GM18861 (cell line): ENCODE measurements around the gene HOXD3.

Source experiments
- ATAC-seq: cut with Tn5 transposase; IDR thresholded peaks from one replicate; pipeline ENCODE4 v1.9.1; 2021; ENCODE audit not compliant: unreplicated experiment

HOXD3 gene

DNA sequence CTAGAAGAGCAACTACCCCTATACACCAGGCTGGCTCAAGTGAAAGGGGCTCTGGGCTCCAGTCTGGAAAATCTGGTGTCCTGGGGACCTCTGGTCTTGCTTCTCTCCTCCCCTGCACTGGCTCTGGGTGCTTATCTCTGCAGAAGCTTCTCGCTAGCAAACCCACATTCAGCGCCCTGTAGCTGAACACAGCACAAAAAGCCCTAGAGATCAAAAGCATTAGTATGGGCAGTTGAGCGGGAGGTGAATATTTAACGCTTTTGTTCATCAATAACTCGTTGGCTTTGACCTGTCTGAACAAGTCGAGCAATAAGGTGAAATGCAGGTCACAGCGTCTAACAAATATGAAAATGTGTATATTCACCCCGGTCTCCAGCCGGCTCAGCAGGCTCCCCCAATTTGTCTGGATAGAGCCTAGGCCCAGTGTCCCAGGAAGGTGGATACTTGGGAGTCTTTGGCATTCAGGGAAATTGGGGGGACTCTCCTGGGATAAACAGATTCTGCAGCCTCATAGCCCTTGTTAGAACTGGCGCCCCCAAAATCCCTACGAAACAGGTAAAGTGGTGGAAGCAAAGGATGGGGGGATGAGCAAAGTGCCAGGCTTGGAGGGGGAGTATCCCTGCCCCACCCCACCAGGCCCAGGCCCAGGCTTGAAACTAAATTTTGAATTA lies 8.2 kb upstream of the HOXD3 start:
- ATAC-seq, result no peak

DNA sequence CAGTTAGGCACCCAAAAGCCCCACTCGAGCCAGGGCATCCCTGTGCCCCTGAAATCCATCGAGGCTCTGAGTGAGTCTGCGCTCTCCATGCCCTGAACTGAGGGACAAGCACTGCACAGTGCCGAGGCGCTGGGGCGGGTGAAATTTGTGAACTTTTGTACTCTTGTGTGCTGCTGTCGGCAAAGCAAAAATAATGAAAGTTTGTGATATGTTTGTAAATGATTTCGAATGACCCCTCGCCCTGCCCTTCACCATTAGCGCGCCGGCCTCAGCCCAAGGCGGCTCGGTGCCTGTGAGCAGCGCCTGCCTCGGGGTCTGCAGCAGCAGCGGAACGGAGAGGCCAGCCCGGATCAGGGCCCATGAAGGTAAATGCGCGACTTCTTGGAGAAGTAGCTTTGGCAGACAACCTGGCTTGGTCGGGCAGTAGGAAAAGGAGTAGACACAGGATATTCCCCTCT lies 7.6 kb upstream of the HOXD3 start:
- ATAC-seq, result no peak

DNA sequence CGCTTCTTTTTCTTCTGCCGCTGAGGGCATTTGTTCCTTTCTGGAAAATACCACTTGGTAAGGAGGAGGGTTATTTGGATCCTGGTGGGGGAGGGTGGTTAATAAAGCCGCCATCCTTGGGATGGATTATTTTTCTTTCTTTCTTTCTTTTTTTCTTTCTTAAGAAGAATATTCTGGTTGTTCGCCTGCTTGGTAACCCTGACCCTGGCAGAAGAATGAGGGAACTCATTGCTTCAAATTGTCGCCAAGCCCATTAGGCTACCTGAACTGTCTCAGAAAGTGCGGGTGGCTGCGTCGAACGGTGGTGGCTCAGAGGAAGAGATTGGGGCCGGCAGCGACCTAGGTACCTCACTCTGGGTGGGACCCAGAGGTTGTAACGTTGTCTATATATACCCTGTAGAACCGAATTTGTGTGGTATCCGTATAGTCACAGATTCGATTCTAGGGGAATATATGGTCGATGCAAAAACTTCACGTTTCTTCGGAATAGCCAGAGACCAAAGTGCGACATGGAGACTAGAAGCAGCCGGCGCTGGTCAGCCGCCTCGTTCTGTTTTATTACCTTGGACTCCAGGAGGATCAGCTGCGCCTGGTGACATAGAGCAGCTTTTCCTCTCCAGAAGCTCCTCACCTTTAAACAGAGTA lies 7.0 kb upstream of the HOXD3 start:
- no peak for ATAC-seq

DNA sequence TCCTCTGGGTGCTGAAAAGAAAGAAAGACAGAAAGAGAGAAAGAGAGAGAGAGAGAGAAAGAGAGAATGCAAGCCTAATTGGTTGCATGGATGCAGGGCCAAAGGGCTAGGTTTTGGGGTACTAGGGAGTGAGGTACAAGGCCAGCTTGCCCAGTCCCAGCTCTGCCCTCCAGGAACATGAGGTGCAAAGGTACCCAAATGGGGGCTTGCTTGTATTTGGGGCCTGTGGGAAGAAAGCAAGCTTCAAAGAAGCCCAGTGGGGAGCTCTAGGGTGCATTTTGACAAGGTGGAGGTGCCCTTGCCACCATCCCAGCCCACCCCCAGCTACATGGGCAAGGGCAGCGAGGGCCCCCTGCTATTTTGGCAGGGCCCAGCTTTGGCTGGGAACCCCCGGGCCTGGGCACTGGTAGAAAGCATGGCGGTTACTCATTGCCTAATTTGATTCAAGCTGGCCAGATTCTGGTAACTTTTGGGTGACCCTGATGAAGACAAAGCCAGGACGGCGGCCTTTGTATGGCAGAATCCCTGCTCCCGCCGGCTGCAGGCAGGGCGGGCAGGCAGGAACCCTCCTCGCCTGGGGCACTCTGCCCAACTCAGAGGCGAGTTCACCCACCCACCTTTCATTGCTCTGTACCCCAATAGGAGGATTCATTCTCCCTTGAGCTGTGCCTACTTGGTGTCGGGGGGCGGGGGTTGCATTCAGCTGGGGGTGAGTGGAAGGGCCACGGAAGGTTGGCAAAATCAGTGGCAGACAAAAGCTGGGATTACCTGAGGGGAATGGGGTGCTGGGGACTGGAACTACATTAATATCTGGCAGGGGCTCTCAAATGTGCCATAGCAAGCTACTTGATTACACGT lies 6.3 kb upstream of the HOXD3 start:
- no peak for ATAC-seq

DNA sequence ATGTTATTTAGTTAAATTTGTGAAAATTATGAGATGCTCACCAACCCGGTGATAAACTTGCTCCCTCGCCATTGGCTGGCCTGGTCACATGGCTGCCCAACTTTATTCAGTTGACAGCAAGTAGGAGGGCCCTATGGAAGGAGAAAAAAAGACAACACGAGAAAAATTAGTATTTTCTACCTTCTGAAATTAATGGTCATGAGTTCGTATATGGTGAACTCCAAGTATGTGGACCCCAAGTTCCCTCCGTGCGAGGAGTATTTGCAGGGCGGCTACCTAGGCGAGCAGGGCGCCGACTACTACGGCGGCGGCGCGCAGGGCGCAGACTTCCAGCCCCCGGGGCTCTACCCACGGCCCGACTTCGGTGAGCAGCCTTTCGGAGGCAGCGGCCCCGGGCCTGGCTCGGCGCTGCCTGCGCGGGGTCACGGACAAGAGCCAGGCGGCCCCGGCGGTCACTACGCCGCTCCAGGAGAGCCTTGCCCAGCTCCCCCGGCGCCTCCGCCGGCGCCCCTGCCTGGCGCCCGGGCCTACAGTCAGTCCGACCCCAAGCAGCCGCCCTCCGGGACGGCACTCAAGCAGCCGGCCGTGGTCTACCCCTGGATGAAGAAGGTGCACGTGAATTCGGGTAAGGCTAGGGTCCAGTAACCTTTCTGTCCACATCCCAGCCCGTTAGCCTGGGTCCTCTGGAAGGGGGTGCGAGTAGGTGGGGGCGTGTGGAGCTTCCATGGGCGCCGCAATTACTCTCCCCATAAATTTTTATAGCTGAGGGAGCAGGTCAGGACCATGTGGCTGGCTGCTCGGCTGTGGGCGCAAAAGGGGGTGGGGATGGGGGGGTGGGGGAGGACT lies 5.4 kb upstream of the HOXD3 start, which contains the start of gene HOXD4:
TSS of gene HOXD4 (plus strand) at position 109 of the 846 bp plus-strand sequence. CDS start at position 193, 84 bp downstream.
- ATAC-seq, result no peak

DNA sequence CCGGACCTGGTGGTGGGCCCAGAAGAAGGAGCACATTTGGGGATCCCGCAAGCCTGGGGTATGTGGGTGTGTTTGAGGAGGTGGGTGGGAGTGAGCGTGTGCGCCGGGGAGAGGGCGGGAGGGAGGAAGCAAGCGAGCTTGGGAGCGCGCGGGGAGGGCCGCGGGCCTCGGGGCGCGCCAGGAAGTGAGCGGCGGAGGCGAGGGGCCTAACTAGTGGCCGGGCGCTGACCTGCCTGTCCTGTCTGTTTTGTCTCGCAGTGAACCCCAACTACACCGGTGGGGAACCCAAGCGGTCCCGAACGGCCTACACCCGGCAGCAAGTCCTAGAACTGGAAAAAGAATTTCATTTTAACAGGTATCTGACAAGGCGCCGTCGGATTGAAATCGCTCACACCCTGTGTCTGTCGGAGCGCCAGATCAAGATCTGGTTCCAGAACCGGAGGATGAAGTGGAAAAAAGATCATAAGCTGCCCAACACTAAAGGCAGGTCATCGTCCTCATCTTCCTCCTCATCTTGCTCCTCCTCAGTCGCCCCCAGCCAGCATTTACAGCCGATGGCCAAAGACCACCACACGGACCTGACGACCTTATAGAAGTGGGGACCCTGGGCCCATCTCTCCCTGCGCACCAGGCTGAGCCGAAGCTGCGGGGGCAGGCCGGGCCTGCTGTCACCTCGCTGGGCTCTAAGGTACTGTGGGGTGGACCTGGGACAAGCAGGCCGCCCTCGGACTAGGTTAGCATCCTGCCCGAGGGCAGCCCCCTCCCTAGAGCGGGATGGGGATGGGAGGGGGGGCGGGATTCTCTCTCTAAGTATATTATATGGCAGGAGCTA lies 4.5 kb upstream of the HOXD3 start:
- no peak for ATAC-seq

DNA sequence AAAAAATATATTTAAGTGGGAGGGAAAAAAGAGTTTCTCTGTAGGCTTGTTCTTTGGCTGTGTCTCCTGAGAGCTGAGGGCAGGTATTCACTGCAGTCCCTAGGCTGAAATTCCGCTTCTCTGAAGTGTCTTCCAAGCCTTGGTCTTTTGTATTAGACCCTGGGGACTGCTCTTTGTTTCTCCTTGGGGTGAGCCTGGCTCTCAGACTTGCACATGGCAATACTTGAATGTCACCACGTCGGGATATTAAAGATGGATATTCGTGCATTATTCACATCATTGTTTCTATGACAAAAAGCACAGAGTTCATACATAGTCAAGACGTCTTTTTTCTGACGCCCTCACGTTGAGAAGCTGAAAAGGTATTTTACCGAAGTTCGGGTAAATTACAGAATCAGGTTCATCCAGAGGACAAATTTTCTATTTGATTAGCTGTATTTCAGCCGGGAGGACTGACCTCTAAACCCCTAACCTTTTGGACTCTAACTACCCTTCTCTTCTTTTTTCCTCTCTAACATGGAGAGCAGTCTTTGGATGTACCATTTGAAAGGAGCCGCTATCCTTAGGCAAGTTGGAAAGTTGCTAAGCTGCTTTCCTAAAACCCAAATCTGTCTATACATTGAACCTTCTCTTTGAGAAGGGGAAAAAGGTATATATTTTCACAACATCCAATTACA lies 2.4 kb upstream of the HOXD3 start:
- ATAC-seq, result no peak

DNA sequence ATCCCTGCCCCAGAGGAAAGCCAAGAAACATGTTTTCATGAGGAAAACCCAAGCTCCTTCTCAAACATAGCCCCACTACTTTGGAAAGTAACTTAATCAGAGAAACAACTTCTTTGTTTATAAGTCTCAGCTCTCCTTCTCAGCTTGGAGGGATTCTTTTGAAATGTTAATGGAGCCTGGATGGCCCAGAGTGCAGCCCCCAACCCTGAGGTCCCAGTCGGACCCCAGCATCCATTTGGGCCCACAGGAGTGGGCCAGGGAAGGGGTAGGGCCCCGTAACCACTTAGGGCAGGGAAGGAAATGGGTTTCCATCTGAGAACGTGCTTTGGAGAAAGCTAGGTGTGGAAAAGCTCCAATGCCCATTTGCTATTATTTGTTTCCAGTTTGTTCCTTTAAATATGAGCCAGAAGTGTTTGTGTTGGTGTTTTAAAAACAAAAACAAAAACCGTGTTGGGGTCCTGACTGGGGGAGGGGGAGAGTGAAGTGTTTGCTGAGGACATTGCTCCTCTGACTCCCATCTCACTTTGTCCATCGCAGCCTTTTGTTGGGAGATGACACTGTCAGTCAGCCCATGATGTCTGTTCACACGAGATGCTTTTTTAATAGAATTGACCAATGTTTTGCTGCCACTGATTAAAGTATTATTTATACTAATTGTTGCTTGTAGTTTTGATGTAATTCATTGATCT lies 1.6 kb upstream of the HOXD3 start:
- ATAC-seq, result no peak

DNA sequence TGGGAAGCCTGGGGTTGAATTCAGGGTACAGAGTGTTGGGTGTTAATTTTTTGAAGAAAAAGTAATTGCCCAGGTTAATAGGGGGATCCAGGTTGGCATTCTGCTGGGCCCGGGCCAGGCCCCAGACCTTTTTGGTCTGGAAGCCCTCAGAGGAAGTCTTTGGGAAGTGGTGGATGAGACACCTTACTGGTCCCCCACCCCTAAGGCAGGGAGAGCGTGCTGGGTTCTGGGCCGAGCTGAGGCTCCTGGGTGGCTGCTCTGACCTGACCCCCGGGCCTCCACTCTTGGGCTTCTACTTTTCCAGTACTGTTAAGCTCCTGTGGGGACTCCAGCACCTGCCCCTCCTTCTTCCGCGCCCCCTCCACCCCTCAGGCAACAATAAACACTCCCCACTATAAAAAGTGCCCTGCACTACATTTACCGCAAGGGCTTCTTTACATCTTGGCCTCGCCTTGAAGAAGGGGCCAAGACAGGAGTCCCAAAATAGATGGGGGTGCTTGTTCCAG lies 753 bp upstream of the HOXD3 start:
- ATAC-seq, result no peak

DNA sequence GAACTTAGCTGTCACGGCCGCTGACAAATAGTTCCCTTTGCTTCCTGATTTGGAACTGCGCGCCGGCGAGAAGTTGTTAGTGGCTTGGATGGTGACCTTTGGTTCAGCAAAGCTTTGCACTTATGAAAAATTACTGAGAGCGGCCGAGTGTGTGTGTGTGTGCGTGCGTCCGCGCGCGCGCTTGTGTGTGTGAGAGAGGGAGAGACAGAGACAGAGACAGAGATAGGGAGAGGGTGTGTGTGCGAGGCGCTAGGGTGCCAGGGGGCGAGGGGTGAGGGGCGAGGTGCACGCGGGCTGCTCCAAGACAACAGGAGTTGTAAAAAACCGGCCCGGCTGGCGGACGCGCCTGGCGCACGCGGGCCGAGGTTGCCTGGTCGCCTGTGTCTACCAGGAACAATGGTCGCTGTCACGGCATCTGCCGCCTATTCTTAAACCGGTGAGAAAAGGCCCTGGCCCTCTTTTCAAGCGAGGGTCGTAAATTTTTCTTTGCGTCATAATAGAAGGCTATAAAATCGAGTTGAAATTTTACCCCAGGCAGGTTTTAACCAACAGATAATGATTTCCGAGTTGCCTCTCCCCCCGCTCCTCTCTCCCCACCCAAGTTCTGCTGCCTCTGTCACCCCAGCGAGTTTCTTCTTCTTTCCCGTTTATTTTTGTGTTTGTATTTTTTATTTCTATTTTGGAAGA lies 535 bp downstream of the HOXD3 start:
- ATAC-seq, result no peak

DNA sequence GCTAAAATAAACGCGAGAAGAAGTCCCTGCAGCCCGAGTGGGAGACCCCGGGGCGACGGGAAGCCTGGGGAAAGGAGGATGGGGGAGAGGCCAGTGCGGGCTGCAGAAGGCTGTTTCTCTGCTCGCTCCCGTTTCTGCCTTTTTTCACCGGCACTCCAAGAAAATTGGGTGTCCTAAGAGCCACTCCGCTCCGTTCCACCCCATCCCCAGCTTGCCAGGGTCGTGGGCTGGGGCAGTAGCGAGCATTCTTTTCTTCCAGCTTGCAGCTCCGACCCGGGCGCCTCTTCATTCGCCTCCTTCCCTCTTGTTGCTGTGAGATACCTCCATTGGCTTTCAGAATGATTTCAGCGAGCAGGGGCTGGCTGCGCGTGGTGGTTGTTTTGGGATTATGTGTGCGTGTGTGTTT lies 1.1 kb downstream of the HOXD3 start:
- no peak for ATAC-seq

DNA sequence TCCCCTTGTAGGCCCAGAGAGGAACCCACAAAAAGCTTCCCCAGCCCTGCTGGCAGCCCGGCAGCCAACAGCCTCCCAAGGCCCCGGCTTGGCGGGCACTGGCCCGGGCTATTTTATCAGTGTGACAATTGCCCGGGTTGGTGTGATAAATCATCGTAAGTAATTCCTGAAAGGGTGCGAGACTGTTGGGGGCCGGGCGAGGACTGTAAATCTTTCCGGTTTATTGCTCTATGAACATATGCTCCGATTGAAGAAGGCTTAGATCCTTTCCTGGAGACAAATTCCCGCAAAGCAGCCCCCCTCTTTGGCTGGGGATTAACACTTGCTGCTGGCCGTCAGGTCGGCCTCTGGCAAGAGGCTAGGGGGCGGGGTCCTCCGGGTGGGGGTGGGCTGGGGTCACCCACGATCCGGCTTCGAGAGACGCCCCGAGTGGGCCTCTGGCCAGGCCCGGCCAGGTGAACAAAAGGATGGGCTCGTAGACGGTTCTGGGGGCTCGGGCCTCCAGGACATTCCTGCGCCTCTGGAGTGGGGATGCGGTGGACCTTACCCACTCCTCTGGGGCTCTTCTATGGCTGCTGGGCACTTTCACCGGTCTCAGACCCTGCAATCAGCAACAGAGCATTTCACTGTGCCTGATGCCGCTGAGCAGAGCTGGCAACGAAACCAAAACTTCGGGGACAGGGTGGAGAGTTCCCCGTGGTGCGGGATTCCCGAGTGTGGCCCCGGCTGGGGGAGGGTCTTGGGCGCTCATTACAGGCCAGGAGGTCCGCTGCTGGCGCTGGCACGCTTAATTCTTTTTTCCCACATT lies 2.0 kb downstream of the HOXD3 start:
- ATAC-seq, result no peak

DNA sequence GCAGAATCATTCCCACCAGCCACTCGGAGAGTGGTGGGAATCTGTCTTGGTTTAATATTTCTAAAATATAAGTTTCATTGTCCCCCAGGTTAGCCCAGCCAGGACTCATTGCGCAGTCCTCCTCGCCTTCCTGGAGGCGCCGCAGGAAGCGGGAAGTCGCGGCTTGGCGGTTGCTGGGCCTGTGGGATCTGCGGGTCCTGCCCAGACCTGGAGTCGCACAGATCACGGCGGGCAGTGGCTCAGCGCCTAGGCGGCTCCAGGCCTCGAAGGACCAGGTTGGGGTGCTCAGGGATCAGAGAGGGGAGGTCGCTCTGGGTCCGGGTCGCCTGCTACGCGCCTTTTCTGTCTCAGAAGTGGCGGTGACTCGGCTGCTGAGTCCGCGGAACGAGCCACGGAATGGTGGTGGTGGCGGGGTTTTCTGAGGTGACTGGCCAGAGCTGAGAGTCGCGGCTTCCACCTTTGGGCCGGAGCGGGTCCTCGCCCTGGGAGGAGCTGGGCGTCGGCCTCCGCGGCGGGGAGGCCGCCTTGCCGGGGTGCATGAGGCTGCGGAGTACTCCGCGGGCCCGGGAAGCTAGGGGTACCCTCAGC lies 2.6 kb downstream of the HOXD3 start:
- ATAC-seq, result no peak

DNA sequence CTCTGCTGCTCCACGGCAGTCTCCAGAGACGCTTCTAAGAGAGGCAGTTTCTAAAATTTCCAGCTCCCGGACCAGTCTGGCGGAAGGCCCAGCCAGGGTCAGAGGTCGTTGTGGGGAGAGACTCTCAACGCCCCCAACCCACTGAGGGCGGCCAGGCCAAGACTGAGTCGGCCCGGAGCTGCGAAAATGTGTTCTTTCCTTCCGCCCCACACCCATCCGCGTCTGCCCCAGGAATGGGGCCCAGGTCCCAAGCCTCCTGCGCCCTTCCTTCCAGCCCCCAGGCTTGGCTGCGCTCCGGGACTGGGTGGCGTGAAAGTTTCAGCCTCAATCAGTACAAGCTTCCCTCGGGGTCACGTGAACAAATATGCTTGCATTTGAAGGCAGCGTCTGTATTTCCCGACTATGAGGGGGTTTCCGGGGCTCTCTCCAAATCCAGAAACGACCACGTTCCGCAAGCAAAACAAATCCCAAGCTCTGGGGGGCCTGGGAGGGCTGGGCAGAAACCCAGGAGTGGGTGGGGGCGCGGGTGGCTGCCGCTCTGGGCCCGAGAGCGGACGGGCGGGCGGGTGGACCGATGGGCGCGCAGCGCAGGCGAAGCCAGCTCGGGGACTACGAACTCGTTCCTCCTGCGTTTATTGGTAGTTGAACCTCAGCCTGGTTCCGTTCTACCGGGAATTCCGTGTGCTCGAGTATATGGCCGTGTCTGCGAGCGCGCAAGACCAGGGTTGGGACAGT lies 3.3 kb downstream of the HOXD3 start:
- no peak for ATAC-seq

DNA sequence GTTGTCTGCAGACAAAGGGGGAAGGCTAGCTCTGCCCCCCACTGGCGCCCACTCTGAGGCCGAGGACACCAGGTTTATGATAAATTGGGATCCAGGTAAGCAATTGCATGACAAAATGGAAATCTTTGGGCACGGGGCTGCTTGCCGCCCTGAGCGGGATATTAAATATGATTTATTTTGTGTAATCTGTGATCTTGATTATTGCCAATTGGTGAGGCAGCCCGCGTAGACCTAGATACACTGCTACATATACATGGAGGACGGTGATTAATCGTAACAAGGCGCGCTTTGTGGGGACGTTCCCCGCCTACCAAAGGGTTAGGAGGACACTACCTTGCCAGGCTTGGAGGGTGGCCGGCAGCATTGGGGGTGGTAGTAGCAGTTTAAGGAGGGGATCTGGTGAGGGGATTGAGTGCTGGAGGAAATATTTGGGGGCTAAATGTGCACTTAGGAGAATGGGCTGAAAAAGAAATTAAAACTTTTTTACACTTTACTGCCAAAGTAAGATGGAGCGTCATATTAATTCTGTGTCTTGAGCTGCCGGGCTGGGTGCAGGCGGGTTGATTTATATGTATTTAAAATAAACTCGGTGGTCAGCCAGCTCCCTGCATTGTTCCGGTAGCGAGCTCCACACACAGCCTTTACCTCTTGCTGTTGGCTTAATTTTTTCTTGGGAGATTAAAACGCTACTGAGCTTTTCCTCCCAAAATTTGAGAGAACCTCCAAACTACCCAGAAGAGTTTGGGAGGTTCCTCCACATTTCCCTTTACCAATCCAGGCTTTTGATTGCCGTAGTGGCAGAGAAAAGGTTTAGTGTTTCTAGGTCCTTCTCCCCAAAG lies 4.1 kb downstream of the HOXD3 start:
- no peak for ATAC-seq
